BE2C (cell line): ENCODE results near the gene ELMO1.

Experiments
- DNase-seq: peaks from one replicate; pipeline ENCODE4 v3.0.0-alpha.2; 2020
- H3K27me3 ChIP-seq: fragments of 250-450 bp; sonication (Bioruptor Pico); 2 replicates; pipeline ENCODE4 v1.5.1; 2020; ENCODE audit warnings: mild to moderate bottlenecking
- H3K36me3 ChIP-seq: fragments of 250-450 bp; sonication (Bioruptor Pico); 2 replicates; pipeline ENCODE4 v1.5.1; 2020; ENCODE audit warnings: mild to moderate bottlenecking
- H3K4me1 ChIP-seq: fragments of 250-450 bp; sonication (Bioruptor Pico); 2 replicates; pipeline ENCODE4 v1.5.1; 2020
- H3K4me3 ChIP-seq: 2 replicates; pipeline ENCODE4 v1.5.1; 2011; ENCODE audit warnings: low read depth, low read length
- H3K9me3 ChIP-seq: fragments of 250-450 bp; sonication (Bioruptor Pico); 2 replicates; pipeline ENCODE4 v1.5.1; 2020
- TF ChIP-seq, protein P1 (sequence below): IDR thresholded peaks from 2 replicates; pipeline ENCODE4 v1.5.1; 2012; ENCODE audit warnings: mild to moderate bottlenecking, low read depth, low read length

Gene ELMO1

DNA sequence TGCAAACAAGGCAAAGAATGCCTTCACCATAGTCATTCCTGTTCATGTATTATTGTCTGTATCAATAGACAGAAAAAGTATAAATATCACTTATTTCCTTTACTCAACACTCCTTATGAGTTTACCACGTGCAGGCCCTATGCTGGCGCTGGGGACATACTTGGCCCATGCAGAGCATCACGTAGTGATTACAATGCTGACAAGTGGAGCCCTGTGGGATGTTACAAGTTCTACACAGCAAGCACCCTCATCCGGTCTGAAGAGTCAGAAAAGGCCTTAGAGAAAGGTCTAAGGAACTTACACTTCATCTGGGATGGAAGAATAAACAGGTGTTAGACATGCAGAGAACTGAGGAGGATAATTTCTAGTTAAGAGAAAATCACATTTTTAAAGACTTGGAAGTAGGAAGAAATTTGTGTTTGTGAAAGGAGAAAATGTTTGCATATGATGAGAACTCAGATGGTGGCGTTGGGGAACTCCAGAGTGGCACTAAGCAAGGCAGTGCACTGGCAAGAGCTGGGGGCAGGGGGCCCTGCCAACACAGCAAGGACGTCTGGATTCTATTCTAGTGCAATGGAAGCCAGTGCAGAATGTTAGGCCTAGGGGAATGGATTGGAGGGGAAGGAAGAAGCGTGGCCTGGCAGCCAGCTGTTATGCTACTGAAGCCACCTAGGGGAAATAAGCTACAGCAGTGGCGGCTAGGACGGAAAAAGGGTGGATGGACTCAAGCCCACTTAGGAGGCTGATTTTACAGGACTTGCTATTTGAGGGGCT, 116.2 kb downstream of the ELMO1 start:
- TF ChIP-seq, protein P1, sequence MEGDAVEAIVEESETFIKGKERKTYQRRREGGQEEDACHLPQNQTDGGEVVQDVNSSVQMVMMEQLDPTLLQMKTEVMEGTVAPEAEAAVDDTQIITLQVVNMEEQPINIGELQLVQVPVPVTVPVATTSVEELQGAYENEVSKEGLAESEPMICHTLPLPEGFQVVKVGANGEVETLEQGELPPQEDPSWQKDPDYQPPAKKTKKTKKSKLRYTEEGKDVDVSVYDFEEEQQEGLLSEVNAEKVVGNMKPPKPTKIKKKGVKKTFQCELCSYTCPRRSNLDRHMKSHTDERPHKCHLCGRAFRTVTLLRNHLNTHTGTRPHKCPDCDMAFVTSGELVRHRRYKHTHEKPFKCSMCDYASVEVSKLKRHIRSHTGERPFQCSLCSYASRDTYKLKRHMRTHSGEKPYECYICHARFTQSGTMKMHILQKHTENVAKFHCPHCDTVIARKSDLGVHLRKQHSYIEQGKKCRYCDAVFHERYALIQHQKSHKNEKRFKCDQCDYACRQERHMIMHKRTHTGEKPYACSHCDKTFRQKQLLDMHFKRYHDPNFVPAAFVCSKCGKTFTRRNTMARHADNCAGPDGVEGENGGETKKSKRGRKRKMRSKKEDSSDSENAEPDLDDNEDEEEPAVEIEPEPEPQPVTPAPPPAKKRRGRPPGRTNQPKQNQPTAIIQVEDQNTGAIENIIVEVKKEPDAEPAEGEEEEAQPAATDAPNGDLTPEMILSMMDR, result no peak
- Histone ChIP-seq H3K27me3 (no peaks in the 10 kb centered on the region), H3K4me1 (peaks cover 3% of the 10 kb centered on the region), H3K4me3 (no peak overlapping the region), H3K9me3 (no peaks in the 10 kb centered on the region; the same call in 1 of the 2 replicates), H3K36me3 (no peaks in the 10 kb centered on the region)
- no peak for DNase-seq

DNA sequence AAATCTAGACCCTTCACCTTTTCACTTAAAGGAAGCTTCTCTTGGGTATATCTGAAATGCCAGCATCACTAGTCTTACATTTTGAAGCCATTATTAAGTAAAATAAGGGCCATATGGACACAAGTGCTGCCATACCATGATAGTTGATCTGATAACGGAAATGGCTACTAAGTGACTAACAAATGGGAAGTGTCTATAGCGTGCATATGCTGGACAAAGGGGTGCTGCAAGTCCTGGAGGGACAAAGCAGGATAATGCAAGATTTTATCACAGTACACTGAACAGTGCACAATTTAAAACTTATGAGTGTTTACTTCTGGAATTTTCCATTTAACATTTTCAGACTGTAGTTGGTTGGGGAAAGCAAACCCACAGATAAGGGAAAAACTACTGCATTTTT, 117.9 kb downstream of the ELMO1 start:
- DNase-seq, result no peak
- H3K36me3 ChIP-seq, result no peaks in the 10 kb centered on the region
- peaks cover 3% of the 10 kb centered on the region for H3K4me1 ChIP-seq
- TF ChIP-seq, protein P1, result no peak
- H3K9me3 ChIP-seq, result no peaks in the 10 kb centered on the region
- no peak overlapping the region for H3K4me3 ChIP-seq
- H3K27me3 ChIP-seq, result no peaks in the 10 kb centered on the region

DNA sequence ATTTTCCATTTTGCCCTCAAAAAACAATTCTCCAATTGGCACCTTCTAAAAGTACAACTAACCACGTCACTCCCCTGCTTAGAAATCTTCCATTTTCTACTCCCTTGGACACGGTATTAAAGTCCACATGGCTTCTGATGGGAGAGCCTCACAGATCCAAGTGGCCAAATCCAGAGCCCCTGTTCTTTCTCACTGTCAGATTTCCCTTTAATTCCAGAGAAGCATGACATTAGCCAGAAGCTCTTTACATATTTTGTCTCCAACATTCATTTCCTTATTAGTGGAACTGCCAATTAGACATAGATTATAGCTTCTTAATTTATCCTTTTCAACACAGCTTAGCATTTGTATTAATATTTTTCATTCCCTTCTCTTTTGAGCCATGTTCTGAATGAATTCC, 118.7 kb downstream of the ELMO1 start:
- Histone ChIP-seq H3K9me3 (no peaks in the 10 kb centered on the region), H3K27me3 (no peaks in the 10 kb centered on the region), H3K4me1 (peaks cover 3% of the 10 kb centered on the region), H3K36me3 (no peaks in the 10 kb centered on the region), H3K4me3 (no peak overlapping the region)
- TF ChIP-seq, protein P1, result no peak
- no peak for DNase-seq

DNA sequence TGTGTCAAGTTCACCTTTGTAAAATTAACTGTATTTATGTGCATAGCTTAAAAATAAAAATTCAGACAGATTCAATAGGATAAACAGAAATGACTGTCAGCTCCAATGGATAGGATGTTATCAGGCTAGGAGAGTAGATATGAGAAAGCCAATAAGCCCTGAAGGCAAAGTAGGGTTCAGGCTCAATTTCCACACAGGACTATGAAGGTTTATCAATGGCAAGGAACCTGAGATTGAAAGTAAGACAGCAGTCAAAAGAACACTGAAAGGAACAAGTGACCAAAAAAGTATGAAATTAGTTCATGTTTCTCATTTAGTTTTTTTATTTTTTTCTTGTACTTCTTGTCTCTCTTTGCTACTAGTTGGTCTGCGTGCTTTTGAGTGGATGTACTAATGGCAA, 121.4 kb downstream of the ELMO1 start:
- H3K4me1 ChIP-seq, result peaks cover 3% of the 10 kb centered on the region
- no peak overlapping the region for H3K4me3 ChIP-seq
- no peaks in the 10 kb centered on the region for H3K9me3 ChIP-seq
- H3K27me3 ChIP-seq, result no peaks in the 10 kb centered on the region
- no peaks in the 10 kb centered on the region for H3K36me3 ChIP-seq
- DNase-seq, result no peak
- TF ChIP-seq, protein P1, result no peak

DNA sequence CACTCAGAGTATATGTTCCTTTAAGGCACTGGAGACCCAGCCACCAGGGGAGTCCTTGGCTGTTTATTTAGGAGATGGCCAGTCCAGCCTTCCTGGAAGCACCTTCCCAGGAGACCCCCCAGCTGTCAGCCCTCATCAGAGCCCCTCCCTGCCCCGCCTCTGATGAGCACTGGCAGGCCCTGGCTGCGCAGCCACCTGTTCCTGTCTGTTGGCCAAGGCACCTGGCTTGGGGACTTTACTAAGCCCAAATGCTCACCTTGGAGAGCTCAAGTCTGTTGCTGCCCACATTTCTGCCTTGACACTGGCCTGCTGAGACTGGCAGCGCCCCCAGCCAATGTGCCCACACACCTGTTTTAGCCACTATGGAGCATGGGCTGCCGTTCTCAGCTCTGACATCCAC, 124.7 kb downstream of the ELMO1 start:
- Histone ChIP-seq H3K27me3 (no peaks in the 10 kb centered on the region), H3K4me1 (no peaks in the 10 kb centered on the region; the same call in 1 of the 2 replicates), H3K9me3 (no peaks in the 10 kb centered on the region), H3K36me3 (no peaks in the 10 kb centered on the region), H3K4me3 (no peak overlapping the region)
- DNase-seq, result no peak
- TF ChIP-seq, protein P1, result no peak

DNA sequence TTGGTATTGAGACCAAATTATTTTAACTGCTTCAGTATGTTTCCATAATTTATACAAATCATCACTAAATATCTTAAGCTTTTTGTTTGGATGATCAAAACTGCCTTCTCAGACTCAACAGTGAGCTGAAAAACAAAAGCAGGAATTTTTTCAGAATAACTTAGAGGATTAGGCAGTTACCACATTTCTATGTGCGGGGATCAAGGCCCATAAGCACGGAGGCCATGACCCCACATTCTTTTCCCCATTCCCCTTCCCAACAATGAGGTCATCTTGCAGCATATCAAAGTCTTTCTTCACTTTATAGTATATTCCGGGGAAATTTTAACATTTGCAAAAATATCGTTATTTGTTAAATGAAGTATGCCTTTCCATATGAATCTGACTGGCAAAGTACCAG, 125.8 kb downstream of the ELMO1 start:
- no peaks in the 10 kb centered on the region for H3K36me3 ChIP-seq
- TF ChIP-seq, protein P1, result no peak
- H3K4me1 ChIP-seq, result no peaks in the 10 kb centered on the region; the same call in 1 of the 2 replicates
- H3K4me3 ChIP-seq, result no peak overlapping the region
- DNase-seq, result no peak
- no peaks in the 10 kb centered on the region for H3K9me3 ChIP-seq
- H3K27me3 ChIP-seq, result no peaks in the 10 kb centered on the region
